ENCODE results near the gene ADGRG2.

Gene ADGRG2

GRCh38 chrX:18984381-18985185, 137.7 kb downstream of the ADGRG2 start (continued):
- TF ChIP-seq, protein P1, sequence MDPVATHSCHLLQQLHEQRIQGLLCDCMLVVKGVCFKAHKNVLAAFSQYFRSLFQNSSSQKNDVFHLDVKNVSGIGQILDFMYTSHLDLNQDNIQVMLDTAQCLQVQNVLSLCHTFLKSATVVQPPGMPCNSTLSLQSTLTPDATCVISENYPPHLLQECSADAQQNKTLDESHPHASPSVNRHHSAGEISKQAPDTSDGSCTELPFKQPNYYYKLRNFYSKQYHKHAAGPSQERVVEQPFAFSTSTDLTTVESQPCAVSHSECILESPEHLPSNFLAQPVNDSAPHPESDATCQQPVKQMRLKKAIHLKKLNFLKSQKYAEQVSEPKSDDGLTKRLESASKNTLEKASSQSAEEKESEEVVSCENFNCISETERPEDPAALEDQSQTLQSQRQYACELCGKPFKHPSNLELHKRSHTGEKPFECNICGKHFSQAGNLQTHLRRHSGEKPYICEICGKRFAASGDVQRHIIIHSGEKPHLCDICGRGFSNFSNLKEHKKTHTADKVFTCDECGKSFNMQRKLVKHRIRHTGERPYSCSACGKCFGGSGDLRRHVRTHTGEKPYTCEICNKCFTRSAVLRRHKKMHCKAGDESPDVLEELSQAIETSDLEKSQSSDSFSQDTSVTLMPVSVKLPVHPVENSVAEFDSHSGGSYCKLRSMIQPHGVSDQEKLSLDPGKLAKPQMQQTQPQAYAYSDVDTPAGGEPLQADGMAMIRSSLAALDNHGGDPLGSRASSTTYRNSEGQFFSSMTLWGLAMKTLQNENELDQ (tag by site-specific recombination; IDR thresholded peaks at IDR 0.05; ENCODE audit: low read depth): no peak
- TF ChIP-seq, protein P2, sequence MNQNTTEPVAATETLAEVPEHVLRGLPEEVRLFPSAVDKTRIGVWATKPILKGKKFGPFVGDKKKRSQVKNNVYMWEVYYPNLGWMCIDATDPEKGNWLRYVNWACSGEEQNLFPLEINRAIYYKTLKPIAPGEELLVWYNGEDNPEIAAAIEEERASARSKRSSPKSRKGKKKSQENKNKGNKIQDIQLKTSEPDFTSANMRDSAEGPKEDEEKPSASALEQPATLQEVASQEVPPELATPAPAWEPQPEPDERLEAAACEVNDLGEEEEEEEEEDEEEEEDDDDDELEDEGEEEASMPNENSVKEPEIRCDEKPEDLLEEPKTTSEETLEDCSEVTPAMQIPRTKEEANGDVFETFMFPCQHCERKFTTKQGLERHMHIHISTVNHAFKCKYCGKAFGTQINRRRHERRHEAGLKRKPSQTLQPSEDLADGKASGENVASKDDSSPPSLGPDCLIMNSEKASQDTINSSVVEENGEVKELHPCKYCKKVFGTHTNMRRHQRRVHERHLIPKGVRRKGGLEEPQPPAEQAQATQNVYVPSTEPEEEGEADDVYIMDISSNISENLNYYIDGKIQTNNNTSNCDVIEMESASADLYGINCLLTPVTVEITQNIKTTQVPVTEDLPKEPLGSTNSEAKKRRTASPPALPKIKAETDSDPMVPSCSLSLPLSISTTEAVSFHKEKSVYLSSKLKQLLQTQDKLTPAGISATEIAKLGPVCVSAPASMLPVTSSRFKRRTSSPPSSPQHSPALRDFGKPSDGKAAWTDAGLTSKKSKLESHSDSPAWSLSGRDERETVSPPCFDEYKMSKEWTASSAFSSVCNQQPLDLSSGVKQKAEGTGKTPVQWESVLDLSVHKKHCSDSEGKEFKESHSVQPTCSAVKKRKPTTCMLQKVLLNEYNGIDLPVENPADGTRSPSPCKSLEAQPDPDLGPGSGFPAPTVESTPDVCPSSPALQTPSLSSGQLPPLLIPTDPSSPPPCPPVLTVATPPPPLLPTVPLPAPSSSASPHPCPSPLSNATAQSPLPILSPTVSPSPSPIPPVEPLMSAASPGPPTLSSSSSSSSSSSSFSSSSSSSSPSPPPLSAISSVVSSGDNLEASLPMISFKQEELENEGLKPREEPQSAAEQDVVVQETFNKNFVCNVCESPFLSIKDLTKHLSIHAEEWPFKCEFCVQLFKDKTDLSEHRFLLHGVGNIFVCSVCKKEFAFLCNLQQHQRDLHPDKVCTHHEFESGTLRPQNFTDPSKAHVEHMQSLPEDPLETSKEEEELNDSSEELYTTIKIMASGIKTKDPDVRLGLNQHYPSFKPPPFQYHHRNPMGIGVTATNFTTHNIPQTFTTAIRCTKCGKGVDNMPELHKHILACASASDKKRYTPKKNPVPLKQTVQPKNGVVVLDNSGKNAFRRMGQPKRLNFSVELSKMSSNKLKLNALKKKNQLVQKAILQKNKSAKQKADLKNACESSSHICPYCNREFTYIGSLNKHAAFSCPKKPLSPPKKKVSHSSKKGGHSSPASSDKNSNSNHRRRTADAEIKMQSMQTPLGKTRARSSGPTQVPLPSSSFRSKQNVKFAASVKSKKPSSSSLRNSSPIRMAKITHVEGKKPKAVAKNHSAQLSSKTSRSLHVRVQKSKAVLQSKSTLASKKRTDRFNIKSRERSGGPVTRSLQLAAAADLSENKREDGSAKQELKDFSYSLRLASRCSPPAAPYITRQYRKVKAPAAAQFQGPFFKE (tag by site-specific recombination; IDR thresholded peaks at IDR 0.05; ENCODE audit: borderline replicate concordance): no peak
- peak; percentile 79; the same call in 1 of the 2 replicates for TF ChIP-seq ZBTB20 (tag by site-specific recombination; IDR thresholded peaks at IDR 0.05)
- TF ChIP-seq ZBTB26 (tag by site-specific recombination; optimal IDR thresholded peaks at IDR 0.05): peak; percentile 51
- peak; percentile 21; the same call in 1 of the 2 replicates for TF ChIP-seq INSM2 (tag by site-specific recombination; IDR thresholded peaks at IDR 0.05)
- no peak for TF ChIP-seq ZNF169 (tag by site-specific recombination; IDR thresholded peaks at IDR 0.05)
- TF ChIP-seq PATZ1 (tag by site-specific recombination; IDR thresholded peaks at IDR 0.05): peak; percentile 81
- 0 out of 2 replicates have a peak, but pooled peaks have one; percentile 17 for TF ChIP-seq ZSCAN4 (tag by site-specific recombination; IDR thresholded peaks at IDR 0.05)
- no peak for TF ChIP-seq ZNF341 (tag by site-specific recombination; IDR thresholded peaks at IDR 0.05; ENCODE audit: low read depth)
- TF ChIP-seq ZNF501 (tag by site-specific recombination; IDR thresholded peaks at IDR 0.05): peak; percentile 82; the same call in 1 of the 2 replicates
- no peak for TF ChIP-seq ZSCAN16 (tag by site-specific recombination; IDR thresholded peaks at IDR 0.05)
- TF ChIP-seq KLF1 (tag by site-specific recombination; IDR thresholded peaks at IDR 0.05): peak; percentile 86
- TF ChIP-seq TCF7L2 (IDR thresholded peaks at IDR 0.05; ENCODE audit: borderline replicate concordance, low read depth, low read length): no peak
- TF ChIP-seq, protein P3, sequence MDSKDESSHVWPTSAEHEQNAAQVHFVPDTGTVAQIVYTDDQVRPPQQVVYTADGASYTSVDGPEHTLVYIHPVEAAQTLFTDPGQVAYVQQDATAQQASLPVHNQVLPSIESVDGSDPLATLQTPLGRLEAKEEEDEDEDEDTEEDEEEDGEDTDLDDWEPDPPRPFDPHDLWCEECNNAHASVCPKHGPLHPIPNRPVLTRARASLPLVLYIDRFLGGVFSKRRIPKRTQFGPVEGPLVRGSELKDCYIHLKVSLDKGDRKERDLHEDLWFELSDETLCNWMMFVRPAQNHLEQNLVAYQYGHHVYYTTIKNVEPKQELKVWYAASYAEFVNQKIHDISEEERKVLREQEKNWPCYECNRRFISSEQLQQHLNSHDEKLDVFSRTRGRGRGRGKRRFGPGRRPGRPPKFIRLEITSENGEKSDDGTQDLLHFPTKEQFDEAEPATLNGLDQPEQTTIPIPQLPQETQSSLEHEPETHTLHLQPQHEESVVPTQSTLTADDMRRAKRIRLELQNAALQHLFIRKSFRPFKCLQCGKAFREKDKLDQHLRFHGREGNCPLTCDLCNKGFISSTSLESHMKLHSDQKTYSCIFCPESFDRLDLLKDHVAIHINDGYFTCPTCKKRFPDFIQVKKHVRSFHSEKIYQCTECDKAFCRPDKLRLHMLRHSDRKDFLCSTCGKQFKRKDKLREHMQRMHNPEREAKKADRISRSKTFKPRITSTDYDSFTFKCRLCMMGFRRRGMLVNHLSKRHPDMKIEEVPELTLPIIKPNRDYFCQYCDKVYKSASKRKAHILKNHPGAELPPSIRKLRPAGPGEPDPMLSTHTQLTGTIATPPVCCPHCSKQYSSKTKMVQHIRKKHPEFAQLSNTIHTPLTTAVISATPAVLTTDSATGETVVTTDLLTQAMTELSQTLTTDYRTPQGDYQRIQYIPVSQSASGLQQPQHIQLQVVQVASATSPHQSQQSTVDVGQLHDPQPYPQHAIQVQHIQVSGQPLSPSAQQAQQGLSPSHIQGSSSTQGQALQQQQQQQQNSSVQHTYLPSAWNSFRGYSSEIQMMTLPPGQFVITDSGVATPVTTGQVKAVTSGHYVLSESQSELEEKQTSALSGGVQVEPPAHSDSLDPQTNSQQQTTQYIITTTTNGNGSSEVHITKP (tag by site-specific recombination; IDR thresholded peaks at IDR 0.05): peak; percentile 100
- TF ChIP-seq ZNF530 (tag by site-specific recombination; IDR thresholded peaks at IDR 0.05; ENCODE audit: low read depth): no peak
- no peak for TF ChIP-seq TRIM28 (IDR thresholded peaks at IDR 0.05; ENCODE audit: borderline replicate concordance, low read length)
- TF ChIP-seq HOXA7 (CRISPR knock-in tag; IDR thresholded peaks at IDR 0.05; ENCODE audit: borderline replicate concordance): no peak
- no peak for TF ChIP-seq ZNF785 (tag by site-specific recombination; IDR thresholded peaks at IDR 0.05)
- no peak for TF ChIP-seq ZNF221 (tag by site-specific recombination; IDR thresholded peaks at IDR 0.05; ENCODE audit: borderline replicate concordance)

Measured in HEK293 (cell line).